ENCODE measurements around the gene TEX35.
"Not testable (repeated sequence)": the region's sequence is repeated elsewhere in the genome, so short reads cannot be mapped to it uniquely, and the experiment has no call there.

The TEX35 gene

DNA sequence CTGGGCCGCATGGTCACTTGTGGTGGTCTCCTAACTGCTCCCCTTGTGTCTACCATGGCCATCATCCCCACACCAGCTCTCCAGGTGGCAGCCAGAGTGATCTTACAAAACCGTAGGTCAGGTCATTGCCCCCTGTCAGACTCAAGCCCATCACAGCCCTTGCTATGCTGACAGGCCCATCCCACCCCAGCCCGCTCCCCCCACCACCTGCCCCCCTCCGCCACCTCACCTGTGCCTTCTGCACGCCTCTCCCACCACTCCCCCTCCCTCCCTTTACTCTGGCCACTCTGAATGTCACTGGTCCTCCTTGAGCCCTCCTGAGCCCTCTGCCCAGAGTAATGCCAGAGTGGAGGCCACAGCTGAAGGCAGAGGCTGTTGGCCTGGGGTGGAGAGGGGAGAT is 28.5 kb downstream of the TEX35 start:
- no peak for DNase-seq (ENCODE audit: low read depth, low spot score)

DNA sequence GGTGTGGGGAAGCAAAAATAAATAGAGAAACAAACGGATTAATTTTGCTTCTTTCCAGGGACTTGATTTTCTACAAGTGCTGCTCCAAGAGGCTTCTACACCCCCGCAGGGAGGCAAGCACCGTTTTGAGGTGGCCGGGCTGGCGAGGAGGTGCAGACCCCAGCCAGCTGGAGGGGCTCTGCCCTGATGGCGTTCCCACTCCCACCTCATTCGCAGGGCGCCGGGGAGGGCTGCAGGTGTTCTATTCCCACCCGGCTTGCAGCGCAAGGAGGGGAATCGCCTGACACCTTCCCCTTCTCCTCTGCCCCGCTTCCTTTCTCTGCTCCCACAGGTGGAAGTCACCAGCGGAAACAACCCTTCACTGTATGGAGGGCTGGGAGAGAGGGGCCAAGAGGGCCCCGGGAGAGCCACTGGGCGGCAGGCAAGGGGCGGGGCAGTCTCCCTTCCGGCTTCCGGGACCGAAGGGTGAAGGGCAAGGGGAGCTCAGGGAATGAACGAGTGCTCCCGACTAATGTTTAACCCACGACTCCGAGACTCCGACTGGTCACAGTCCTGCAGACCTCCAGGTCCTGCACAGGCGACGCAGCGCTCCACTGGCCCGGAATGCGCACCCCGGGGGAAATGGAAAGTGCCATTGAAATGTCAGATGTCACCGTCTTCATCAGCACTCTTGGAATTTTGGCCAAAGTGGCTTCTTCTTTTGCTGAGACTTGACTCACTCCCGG is 29.1 kb downstream of the TEX35 start:
- DNase-seq (ENCODE audit: low read depth, low spot score): no peak

DNA sequence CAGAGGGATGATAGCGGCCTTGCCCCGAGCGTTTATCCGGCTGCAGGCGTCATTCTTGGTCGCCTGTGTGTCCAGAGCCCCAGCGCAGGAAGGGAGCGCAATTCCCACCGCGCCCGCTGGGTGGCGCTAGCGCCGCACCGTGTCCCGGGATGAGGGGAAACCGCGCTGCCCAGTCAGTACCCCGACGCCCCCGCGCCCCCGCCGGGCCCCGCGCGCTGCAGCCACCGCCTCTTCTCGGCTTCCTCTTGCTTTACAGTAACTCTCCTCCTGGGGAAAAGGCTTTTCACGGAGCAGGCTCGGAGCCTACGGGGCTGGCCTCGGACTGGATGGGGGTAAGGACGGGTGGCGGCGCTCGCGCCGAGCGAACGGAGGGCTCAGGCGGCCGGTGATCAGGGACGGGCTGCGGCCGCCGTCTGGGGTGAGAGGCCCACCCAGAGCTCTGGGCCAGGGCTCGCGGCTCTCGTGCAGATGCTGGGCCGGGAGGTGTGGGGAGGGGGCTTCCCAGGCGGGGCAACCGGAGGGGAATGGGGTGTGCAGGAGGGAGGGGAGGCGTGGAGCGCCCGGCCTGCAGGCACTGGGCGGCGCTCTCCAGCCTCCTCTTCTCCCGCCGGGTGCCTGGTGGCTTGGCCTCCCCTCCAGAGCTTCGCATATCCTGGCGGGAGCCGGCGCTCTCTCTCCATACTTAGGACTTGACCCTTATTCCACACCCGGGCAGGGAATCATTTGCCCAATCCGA is 29.8 kb downstream of the TEX35 start:
- DNase-seq (ENCODE audit: low read depth, low spot score): no peak

DNA sequence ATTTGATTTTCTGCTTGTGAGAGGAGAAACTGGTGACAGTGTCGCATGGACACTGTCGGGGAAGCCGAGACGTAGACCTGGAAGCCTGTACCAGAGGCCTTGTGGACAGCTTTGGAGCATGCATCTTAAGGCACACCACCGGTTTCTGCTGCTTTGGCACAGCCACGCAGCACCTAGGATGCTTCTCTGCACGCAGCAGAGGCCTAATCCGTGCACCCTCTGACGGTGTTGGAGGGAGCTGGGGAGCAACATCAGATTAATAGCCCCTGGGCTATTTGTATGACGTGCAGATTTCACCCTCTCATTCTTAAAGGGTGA is 30.3 kb downstream of the TEX35 start:
- DNase-seq (ENCODE audit: low read depth, low spot score): no peak

DNA sequence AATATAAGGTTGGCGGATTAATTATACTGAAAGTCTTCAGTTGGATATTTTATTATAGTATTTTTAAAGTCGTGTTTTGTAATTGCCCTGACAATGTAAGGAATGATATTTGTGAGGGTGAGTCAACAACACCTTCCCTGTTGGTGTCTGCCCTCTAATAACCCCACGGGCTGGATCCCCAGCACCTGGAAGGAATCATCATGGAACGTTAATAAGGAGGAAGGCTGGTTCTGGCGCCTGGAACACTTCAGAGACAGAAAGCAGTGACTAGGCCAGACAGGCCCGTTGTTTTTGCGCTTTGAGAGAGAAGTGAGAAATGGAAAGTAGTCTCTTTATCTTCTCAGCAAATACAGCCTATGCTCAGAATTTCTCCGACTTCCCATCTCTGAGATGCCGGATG is 31.6 kb downstream of the TEX35 start:
- no peak for DNase-seq (ENCODE audit: low read depth, low spot score)

DNA sequence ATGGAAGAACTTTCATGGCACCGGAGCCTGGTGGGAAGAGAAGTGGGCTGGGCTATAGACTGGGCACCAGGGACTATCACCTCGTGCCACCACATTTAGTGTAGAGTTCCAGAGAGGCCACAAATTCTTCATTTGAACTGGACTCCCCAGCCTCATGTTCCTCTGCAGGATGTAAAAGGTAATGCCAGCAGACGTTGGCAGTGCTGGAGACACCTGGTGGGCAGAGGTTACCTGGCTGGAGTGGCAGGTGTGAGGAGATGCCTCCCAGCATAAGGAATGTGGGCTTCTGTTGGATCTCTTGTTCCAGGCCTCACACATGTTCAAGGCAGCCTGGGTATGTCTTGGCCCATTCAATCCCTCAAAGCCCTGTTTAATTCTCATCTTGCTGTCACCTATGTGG is 35.2 kb downstream of the TEX35 start:
- DNase-seq (ENCODE audit: low read depth, low spot score): no peak

DNA sequence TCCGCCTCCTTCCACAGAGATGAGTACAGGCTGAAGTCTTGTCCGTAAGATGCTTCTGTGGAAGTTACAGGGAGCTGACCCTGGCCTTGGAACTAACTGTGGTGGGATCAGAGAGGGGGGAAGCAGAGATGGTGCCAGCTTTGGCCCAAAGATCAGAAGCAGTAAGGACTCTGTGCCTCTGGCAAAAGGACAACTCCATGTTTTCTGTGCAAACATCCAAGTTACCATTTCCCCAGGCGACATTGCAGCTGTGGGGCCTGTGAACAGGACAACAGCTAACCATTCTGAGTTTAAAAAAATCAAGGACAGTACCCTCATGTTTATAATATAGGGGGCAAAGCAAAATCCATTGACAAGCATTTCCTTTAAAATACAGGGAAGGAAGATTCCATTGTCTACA is 38.4 kb downstream of the TEX35 start:
- DNase-seq (ENCODE audit: low read depth, low spot score): no peak

DNA sequence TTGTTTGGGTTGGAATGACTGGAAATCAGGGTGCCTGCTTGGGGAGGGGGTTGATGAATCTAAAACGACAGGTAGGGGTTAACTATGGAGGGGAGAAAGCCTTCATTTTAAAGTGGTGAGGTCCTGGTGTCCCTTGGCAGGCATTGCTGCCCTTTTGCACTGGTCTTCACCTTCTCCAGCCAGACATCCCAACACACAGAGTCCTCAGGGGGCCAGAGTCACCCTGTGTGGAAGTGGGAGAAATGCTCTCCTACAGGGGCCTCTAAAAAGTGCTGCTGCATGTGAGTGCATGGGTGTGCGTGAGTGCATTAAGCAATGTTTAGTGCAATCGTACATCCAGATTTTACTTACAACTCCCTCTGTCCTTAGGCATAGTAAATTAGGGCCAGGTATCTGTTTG is 39.0 kb downstream of the TEX35 start:
- no peak for DNase-seq (ENCODE audit: low read depth, low spot score)

DNA sequence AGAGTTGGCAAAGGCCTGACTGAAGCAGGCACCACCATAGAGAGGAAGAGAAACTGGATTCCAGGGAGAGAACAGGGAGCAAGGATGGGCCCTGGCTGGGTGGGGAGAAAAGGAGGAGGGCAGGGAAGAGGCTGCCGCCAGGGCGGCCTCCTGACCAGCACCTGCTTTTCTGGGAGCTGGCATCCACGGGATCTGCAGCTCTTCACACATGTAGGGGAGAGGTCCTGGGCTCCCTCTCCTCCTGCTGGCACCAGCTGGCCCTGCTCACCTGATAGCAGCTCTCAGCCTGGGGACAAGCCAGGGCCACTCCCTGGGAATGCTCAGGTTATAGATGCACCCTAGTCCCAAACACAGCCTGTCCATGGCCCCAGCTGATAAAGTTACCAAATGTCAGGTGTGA is 39.9 kb downstream of the TEX35 start:
- DNase-seq (ENCODE audit: low read depth, low spot score): no peak

DNA sequence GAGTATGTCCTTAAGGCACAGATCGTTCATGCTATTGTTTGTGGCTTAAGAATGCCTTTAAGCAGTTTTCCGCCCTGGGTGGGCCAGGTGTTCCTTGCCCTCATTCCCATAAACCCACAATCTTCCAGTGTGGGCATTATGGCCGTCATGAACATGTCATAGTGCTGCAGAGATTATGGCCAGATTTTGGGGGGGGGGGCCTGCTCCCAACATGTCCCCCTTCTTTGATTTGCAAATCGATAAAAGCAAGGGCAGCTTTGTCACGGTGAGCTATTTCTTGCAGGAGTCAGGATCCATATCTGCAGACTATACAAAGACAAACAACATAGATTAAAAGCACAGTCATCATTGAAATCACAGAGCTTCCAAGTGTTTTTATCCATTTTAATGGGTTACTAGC is 41.4 kb downstream of the TEX35 start:
- DNase-seq (ENCODE audit: low read depth, low spot score): not testable (repeated sequence)

DNA sequence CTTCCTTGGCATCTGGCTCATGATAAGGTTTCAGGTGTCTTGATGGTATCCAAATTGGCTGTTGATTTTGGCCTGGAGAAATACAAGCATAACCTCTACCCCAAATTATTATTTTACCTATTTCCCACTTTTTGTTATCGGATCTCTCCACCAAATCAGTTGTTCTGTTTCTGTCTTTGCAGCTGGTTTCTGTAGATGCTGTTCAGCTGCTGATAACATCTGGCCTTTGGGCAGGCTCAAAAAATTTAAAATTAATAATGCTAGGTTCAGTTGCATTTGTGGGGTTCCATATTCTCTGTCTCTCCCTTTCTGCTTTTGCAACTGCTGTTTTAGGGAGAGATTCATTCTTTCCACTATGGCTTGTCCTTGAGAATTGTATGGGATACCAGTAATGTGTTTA is 42.7 kb downstream of the TEX35 start:
- not testable (repeated sequence) for DNase-seq (ENCODE audit: low read depth, low spot score)

DNA sequence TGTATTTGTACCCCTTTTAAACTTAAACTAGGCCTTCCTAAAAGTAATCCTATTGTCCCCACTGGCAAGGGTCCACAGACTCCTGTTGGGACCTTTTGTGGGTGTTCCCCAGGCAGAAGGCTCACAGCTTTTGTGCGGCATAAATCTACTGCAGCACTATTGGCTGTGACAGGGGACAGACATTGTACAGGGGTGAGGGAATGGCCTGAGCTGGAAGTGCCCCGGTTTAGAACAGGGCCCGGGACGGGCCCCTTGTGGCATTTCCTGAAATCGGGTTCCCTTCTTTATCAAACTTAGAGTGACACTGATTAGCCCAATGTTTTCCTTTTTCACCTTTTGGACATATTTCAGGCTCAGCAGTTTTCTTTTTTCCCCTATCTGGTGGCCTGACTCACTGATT is 45.9 kb downstream of the TEX35 start:
- DNase-seq (ENCODE audit: low read depth, low spot score): not testable (repeated sequence)

DNA sequence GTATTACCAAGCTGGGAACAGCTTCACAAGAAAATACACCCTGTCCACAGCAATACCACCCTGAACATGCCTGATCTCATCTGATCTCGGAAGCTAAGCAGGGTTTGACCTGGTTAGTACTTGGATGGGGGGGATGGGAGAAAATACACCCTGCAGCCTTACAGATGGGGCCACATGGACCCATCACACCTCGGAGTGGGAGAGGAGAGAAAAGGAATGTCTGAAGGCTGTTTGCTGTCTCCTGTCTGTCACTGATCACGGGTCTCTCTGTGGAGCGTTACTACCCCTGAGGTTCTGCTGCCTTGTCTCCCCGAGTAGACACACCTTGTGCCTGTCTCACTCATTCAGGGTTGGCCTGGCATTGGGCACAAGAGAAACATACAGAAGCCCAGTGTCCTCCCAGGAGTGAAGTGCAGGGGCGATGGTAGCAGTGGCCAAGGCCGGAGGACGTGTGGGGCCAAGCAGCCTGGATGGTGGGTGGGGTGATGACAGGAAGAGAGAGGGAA is 48.0 kb downstream of the TEX35 start:
- no peak for DNase-seq (ENCODE audit: low read depth, low spot score)

DNA sequence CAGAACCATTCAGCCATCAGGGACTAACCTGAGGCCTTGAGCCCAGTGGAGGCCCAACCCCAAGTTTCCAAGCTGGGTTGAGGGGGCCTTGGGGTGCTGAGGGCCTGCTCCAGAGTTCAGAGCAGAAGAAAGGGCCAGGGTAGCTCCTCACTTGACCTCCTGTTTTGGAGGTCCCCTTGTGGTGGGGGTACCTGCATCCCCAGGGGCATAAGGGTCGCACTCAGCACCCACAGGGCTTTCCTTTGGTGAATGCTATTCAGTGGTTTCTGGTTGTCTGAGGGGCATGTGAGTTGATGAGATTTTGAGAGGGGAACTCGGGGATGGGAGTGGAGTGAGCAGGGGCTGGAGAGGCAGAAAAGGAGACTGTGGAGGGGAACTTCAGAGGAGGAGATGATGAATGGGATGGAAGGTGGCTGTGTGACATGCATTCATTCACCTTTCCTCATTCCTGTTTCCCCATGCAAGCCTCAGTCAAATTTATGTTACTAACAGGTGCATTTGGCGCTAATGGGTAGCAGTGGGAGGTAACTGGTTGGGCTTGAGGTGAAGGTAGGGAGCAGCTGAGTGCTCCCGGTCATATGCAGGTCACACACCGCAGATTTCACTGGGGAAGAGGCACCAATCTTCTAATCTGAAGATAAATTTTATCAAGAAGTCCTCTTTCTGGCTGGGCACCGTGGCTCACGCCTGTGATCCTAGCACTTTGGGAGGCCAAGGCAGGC is 50.4 kb downstream of the TEX35 start:
- no peak for DNase-seq (ENCODE audit: low read depth, low spot score)

DNA sequence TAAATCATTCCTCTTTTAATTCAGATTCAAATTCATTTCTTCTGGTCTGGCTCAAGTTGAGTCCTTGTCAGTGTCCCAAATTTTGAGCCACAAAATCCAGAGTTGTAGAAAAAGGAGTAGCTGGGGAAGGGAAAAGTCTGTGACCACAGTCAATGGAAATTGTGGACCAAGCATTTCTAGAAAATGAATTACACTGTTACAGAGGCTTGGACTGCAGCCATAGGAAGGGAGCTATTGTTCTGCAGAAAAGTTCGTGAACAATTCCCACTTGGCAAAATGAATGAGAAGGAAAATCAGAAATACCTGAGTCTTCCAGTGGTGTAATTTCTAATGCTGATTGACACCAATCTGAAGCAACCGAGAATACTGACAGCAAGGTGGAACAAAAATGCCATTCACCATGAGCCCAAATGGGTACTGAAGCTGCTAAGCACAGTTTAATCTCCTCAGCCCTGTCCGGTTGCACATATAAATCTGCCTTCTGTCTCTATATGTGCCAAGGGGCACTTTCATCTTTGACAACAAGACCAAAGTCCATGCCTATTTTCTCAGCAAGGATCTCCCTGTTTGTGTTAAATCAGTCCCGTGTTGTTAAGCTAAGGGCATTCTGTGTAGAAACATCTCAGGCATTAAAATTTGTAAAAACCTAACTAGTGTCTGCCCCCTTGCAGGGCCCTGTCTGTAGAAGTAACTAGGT is 51.3 kb downstream of the TEX35 start:
- DNase-seq (ENCODE audit: low read depth, low spot score): no peak

DNA sequence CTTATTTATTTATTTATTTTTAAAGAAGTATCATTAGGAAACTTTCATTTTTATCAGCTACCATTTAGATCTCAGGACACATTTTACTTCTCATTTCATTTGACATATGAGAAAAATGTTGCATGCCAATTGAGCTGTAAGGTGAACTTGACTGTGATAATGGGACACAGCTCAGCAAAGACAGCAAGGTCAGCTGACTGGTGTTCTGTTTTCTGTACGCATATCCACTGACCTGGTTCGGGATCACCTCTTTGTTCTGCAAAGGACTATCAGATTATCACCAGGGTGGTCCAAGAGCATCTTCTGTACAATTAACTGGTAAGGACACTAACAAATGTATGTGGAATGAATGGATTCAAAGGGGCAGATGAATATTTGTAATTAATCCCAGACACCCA is 51.9 kb downstream of the TEX35 start:
- DNase-seq (ENCODE audit: low read depth, low spot score): no peak

DNA sequence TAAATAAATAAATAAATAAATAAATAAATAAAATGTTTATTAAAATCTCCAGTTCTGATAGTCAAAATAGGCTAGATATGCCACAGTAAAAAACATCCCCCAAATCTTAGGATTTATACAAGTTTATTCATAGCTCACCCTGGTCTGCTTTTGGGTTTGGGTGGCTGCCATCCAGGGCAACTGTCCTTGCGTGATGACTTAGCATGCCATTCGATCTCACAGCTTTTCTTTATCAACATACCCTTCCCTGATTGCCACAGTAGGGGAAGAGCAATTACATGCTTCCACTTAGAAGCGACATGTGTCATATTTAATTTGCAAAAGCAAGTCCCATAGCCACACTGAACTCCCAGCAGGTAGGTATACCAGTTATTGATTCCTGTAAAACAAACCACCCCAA is 52.7 kb downstream of the TEX35 start:
- DNase-seq (ENCODE audit: low read depth, low spot score): no peak

DNA sequence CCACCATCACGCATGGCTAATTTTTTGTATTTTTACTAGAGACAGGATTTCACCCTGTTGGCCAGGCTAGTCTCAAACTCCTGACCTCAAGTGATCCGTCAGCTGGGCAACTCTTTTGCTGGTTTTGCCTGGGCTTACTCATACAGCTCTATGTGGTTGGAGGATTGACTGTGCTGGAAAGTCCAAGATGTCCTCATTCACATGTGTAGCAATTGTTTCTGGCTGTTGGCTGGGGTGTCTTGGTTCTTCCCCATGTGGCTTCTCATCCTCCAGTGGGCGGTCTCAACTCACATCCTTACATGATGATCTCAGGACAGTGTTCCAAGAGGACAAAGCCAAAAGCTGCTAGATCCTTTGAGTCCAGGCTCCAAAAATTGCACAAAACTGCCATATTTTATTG is 53.3 kb downstream of the TEX35 start:
- no peak for DNase-seq (ENCODE audit: low read depth, low spot score)

DNA sequence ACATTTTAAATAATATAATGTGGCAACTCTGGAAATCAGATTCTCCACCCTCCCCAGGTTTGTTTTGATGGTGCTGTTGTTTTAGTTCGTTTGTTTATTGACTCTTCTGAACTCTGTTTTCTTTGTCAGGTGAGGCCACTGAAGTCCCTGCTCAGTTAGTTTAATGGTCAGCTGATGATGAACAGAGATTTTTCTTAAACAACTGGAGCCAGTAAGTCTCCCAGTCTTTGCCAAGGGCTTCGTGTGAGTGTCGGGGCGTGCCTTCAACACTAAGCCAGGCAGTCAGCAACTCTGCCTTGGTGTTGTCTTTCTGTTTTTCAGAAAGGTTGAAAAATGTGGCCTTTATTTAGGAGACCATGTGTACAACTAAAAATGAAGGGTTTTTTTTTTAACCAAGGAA is 58.9 kb downstream of the TEX35 start:
- DNase-seq (ENCODE audit: low read depth, low spot score): no peak
